CD14-positive monocyte (primary cell): ENCODE measurements around the gene AOAH. TPM values are rescaled to one million over a fixed set of nuclear protein-coding genes. Genes with fewer than 3 reads are reported as not detected.
A peak's percentile ranks its signal among the peaks of the same experiment; 100 is the strongest.

ENCODE experiments used
- DNase-seq, 3 donors: peaks; one replicate each; pipeline ENCODE4 v3.0.0-alpha.2; 2011 to 2022
- H2AFZ ChIP-seq: 2 replicates; pipeline ENCODE4 v1.6.0; 2012; ENCODE audit warnings: mild to moderate bottlenecking, low read depth, low read length, inconsistent platforms; ENCODE audit not compliant: insufficient read depth, poor library complexity, severe bottlenecking
- H3K27ac ChIP-seq, 2 donors: 1 replicate in 1 of 2; 2 replicates in 1 of 2; pipeline ENCODE4 v1.5.1; 2012 to 2013; ENCODE audit warnings: low read length in 2 of 2, control low read depth in 1 of 2, inconsistent platforms in 1 of 2, low read depth in 1 of 2, mild to moderate bottlenecking in 1 of 2
- H3K27me3 ChIP-seq, 2 donors: one replicate each; pipeline versions ENCODE4 v1.6.0 to v1.6.1; 2011 to 2013; ENCODE audit warnings: low read length in 2 of 2; ENCODE audit not compliant: control insufficient read depth in 2 of 2, insufficient read depth in 2 of 2
- H3K36me3 ChIP-seq, 2 donors: replicated peaks in 1 of 2; 1 replicate in 1 of 2; 2 replicates in 1 of 2; pipeline versions ENCODE4 v1.5.1 to v1.6.1; 2012 to 2013; ENCODE audit warnings: low read length in 2 of 2, control low read depth in 1 of 2, inconsistent platforms in 1 of 2, mild to moderate bottlenecking in 1 of 2; ENCODE audit not compliant: insufficient read depth in 2 of 2, control insufficient read depth in 1 of 2
- H3K4me1 ChIP-seq, 2 donors: 1 replicate in 1 of 2; 2 replicates in 1 of 2; pipeline versions ENCODE4 v1.5.1 to v1.6.1; 2012 to 2013; ENCODE audit warnings: low read length in 2 of 2, control low read depth in 1 of 2, inconsistent platforms in 1 of 2, mild to moderate bottlenecking in 1 of 2, moderate library complexity in 1 of 2; ENCODE audit not compliant: insufficient read depth in 2 of 2, control insufficient read depth in 1 of 2
- H3K4me2 ChIP-seq: replicated peaks from 2 replicates; pipeline ENCODE3; 2012; ENCODE audit warnings: low read length, moderate library complexity, mild to moderate bottlenecking; ENCODE audit not compliant: poor library complexity, severe bottlenecking; ENCODE audit errors: extremely low read depth
- H3K4me3 ChIP-seq, 3 experiments: fragments of 200-600 bp in 1 of 3; sonication (generic) in 1 of 3; replicated peaks in 1 of 3; 1 replicate in 2 of 3; 2 replicates in 1 of 3; pipeline ENCODE4 v1.5.1; 2011 to 2013; ENCODE audit warnings: low read length in 3 of 3, mild to moderate bottlenecking in 3 of 3, control low read depth in 2 of 3, low read depth in 2 of 3, inconsistent platforms in 1 of 3, moderate library complexity in 1 of 3
- H3K79me2 ChIP-seq: 2 replicates; pipeline ENCODE4 v1.6.0; 2012; ENCODE audit warnings: mild to moderate bottlenecking, control low read depth, inconsistent platforms, low read length, moderate library complexity; ENCODE audit not compliant: insufficient read depth
- H3K9ac ChIP-seq: 2 replicates; pipeline ENCODE4 v1.6.0; 2017; ENCODE audit warnings: low read length, mild to moderate bottlenecking; ENCODE audit not compliant: insufficient read depth, poor library complexity, severe bottlenecking
- H3K9me3 ChIP-seq, 2 donors: replicated peaks in 1 of 2; 1 replicate in 1 of 2; 2 replicates in 1 of 2; pipeline versions ENCODE4 v1.5.1 to v1.6.1; 2012 to 2013; ENCODE audit warnings: low read length in 2 of 2, control low read depth in 1 of 2; ENCODE audit not compliant: control insufficient read depth in 1 of 2, insufficient read depth in 1 of 2
- H4K20me1 ChIP-seq: 2 replicates; pipeline ENCODE4 v1.6.0; 2012; ENCODE audit warnings: mild to moderate bottlenecking, low read length, control low read depth, moderate library complexity; ENCODE audit not compliant: insufficient read depth
- H3K27ac Mint-ChIP-seq, 7 donors: one replicate each; pipeline ENCODE4 v1.8.0; 2020; ENCODE audit warnings: mild to moderate bottlenecking in 7 of 7, mixed read lengths in 7 of 7, moderate library complexity in 6 of 7, inconsistent platforms in 2 of 7
- H3K27me3 Mint-ChIP-seq, 3 donors: one replicate each; pipeline ENCODE4 v1.8.0; 2021 to 2022; ENCODE audit warnings: low read depth in 3 of 3, mild to moderate bottlenecking in 3 of 3, mixed read lengths in 3 of 3, moderate library complexity in 3 of 3, inconsistent platforms in 1 of 3
- H3K36me3 Mint-ChIP-seq, 2 donors: one replicate each; pipeline ENCODE4 v1.8.0; 2020; ENCODE audit warnings: mixed read lengths in 2 of 2, inconsistent platforms in 1 of 2, mild to moderate bottlenecking in 1 of 2
- H3K4me1 Mint-ChIP-seq: one replicate; pipeline ENCODE4 v1.8.0; 2020; ENCODE audit warnings: mild to moderate bottlenecking, mixed read lengths
- H3K4me3 Mint-ChIP-seq, 2 donors: one replicate each; pipeline ENCODE4 v1.8.0; 2020; ENCODE audit warnings: mild to moderate bottlenecking in 2 of 2, mixed read lengths in 2 of 2, moderate library complexity in 1 of 2
- H3K9me3 Mint-ChIP-seq, 7 donors: one replicate each; pipeline ENCODE4 v1.8.0; 2020 to 2022; ENCODE audit warnings: mixed read lengths in 7 of 7, mild to moderate bottlenecking in 6 of 7, moderate library complexity in 6 of 7, inconsistent platforms in 2 of 7
- CTCF ChIP-seq: fragments of 200-600 bp; IDR thresholded peaks from one replicate; pipeline ENCODE4 v1.8.0; 2022; ENCODE audit warnings: antibody characterized with exemption, mild to moderate bottlenecking
- WGBS: methylation state at CpG from one replicate; pipeline ENCODE4 v1.1.5; 2013; ENCODE audit warnings: missing lambda C conversion rate; ENCODE audit not compliant: insufficient coverage; 5-methylcytosine and 5-hydroxymethylcytosine counted together
- intact Hi-C, 2 donors: fragments of 100-400 bp; cut with micrococcal nuclease; formaldehyde crosslinking; loops; one replicate each; pipeline versions ENCODE4 v1.15.0 to v1.15.1; 2023
- polyA plus RNA-seq, 3 donors: library from polyadenylated mRNA; depleted of rRNA in 1 of 3; unstranded in 2 of 3; stranded (reverse) in 1 of 3; fragments of 300-500 nt in 2 of 3; fragments of >200 nt in 1 of 3; fragmentation: Illumina TruSeq in 2 of 3; gene quantifications; 1 replicate in 2 of 3; 2 replicates in 1 of 3; pipeline ENCODE4 v1.2.3, GENCODE V29; 2012 to 2021

AOAH gene
- polyA plus RNA-seq, 3 donors: 305 to 467 (median 349) TPM

- Histone ChIP-seq H4K20me1 (peaks cover 100% of the 10 kb centered on the region), H3K9me3 (no peaks in the 10 kb centered on the region), H3K36me3 (peaks cover 67 to 88% of the 10 kb centered on the region in 2 donors), H3K4me3 (no peak overlapping the region), H3K27ac (no peak overlapping the region), H2AFZ (no peak overlapping the region), H3K9ac (no peak overlapping the region), H3K79me2 (peaks cover 59% of the 10 kb centered on the region), H3K4me1 (peaks cover 8 to 9% of the 10 kb centered on the region in 2 donors), H3K4me2 (no peak overlapping the region), H3K27me3 (no peaks in the 10 kb centered on the region)
- no peak for DNase-seq
- no peak overlapping the region for H3K4me3 Mint-ChIP-seq
- TF ChIP-seq CTCF: no peak
- H3K9me3 Mint-ChIP-seq: no peaks in the 10 kb centered on the region
- peaks cover 26% of the 10 kb centered on the region for H3K4me1 Mint-ChIP-seq
- H3K27ac Mint-ChIP-seq: peak overlapping the region in 3 of 7 donors; percentile 7 to 64 (median 47)
- WGBS: 97% methylated on average over 4 of the region's 6 CpGs
- intact Hi-C loops: no loop called here
- peaks cover 69 to 87% of the 10 kb centered on the region in 2 donors for H3K36me3 Mint-ChIP-seq
- peaks cover 0 to 4% (median 2%) of the 10 kb centered on the region in 3 donors for H3K27me3 Mint-ChIP-seq
Measured at GRCh38 chr7:36673703-36674102, 50.6 kb downstream of the AOAH start.

DNA sequence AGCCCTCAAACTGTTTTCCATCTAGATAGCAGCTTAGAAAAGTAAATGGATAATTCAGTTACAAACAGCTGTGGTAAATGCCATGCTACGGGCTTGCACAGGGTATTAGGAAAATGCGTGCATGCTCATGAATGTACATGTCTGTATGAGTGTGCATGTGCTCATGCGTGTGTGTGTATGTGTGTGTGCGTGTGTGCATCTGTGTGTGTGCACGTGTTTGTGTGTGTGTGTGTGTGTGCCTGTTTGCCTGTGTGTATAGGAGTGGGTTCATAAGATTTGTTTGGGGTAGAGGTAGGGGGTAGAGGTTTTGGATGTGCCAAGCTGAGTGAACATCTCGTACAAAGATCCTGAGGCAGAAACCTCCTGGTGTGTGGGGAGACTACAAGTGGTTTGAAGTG lies 52.9 kb downstream of the AOAH start:
- Histone ChIP-seq H3K27me3 (no peaks in the 10 kb centered on the region), H2AFZ (no peak overlapping the region), H3K4me1 (no peaks in the 10 kb centered on the region), H4K20me1 (peaks cover 99% of the 10 kb centered on the region), H3K9me3 (no peaks in the 10 kb centered on the region), H3K79me2 (peaks cover 41% of the 10 kb centered on the region), H3K36me3 (peaks cover 83 to 99% of the 10 kb centered on the region in 2 donors), H3K27ac (no peak overlapping the region), H3K4me2 (no peak overlapping the region), H3K4me3 (no peak overlapping the region), H3K9ac (no peak overlapping the region)
- Mint-ChIP-seq H3K9me3 (no peaks in the 10 kb centered on the region), H3K27me3 (peaks cover 0 to 4% (median 2%) of the 10 kb centered on the region in 3 donors), H3K4me3 (no peak overlapping the region), H3K27ac (peak overlapping the region in 2 of 7 donors; percentile 2 to 83), H3K36me3 (peaks cover 76 to 93% of the 10 kb centered on the region in 2 donors), H3K4me1 (peaks cover 8% of the 10 kb centered on the region)
- DNase-seq: no peak
- WGBS: 97% methylated on average over 6 of the region's 6 CpGs
- TF ChIP-seq CTCF: no peak
- intact Hi-C loops: no loop called here
